HUES64 (cell line): Measurements from ENCODE around the gene FUNDC2. TPM values are rescaled to one million over a fixed set of nuclear protein-coding genes. Genes with fewer than 3 reads are reported as not detected.
A peak's percentile ranks its signal among the peaks of the same experiment; 100 is the strongest.

Experiments used
- H3K27ac ChIP-seq: 2 replicates; pipeline ENCODE4 v1.7.0; 2013; ENCODE audit warnings: low read depth, low read length, inconsistent platforms
- H3K27me3 ChIP-seq: 2 replicates; pipeline ENCODE4 v1.6.1; 2013; ENCODE audit warnings: mild to moderate bottlenecking, low read length; ENCODE audit not compliant: insufficient read depth
- H3K36me3 ChIP-seq: 2 replicates; pipeline ENCODE4 v1.6.1; 2013; ENCODE audit warnings: mild to moderate bottlenecking, low read length; ENCODE audit not compliant: insufficient read depth
- H3K4me1 ChIP-seq: 2 replicates; pipeline ENCODE4 v1.6.1; 2013; ENCODE audit warnings: mild to moderate bottlenecking, low read length, moderate library complexity; ENCODE audit not compliant: insufficient read depth
- H3K4me3 ChIP-seq: 2 replicates; pipeline ENCODE4 v1.5.1; 2013; ENCODE audit warnings: mild to moderate bottlenecking, low read length, moderate library complexity
- H3K9ac ChIP-seq: 2 replicates; pipeline ENCODE4 v1.6.1; 2013; ENCODE audit warnings: mild to moderate bottlenecking, low read depth, low read length
- H3K9me3 ChIP-seq: 2 replicates; pipeline ENCODE4 v1.6.1; 2013; ENCODE audit warnings: low read depth, low read length; ENCODE audit not compliant: insufficient read depth
- WGBS: fragments of 150-250, 120-280 bp; methylation state at CpG from one replicate; pipeline ENCODE4 v1.1.7; 2013; ENCODE audit warnings: missing lambda C conversion rate; 5-methylcytosine and 5-hydroxymethylcytosine counted together
- polyA plus RNA-seq, 2 experiments: library from polyadenylated mRNA; stranded (reverse); fragments of 50-300 nt; gene quantifications; one replicate each; pipeline ENCODE4 v1.2.3, GENCODE V29; 2013

FUNDC2 gene, protein sequence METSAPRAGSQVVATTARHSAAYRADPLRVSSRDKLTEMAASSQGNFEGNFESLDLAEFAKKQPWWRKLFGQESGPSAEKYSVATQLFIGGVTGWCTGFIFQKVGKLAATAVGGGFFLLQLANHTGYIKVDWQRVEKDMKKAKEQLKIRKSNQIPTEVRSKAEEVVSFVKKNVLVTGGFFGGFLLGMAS
- 58.2 TPM for polyA plus RNA-seq (2013, experiment 1 of 2)
- polyA plus RNA-seq (2013, experiment 2 of 2): 68.7 TPM

DNA sequence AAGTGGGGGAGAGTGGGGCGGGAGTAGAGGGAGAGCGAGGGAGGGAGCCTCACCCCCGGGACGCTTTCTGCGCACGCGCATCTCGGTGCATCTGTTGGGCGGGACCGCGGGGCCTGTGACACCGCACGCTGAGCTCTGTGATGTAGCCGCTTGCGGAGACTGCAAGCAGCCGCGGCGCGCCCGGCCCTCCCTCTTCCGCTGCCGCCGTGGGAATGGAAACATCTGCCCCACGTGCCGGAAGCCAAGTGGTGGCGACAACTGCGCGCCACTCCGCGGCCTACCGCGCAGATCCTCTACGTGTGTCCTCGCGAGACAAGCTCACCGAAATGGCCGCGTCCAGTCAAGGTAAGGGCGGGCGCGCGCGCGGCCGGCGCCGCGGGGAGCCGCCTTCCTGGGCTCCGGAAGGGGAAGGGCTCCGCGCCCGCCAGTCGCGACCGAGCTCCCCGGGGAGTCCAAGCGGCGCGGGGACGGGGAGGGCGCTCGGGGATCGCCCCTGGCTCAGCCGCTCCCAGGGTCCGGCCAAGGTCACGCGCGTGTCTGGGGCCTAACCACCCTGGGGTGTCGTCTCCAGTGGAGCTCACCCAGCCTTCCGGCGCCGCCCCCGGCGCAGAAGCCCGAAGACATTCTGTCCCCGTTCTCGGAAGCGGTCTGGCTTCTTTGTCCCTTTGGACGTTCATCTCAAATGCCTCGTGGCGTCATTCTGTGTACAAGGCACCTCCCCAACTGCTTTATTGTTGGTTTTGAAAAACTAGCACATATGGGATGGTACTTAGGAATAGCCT is at the start of gene FUNDC2:
TSS of gene FUNDC2 (plus strand) at position 118 of the 782 bp plus-strand sequence. CDS start at position 213, 95 bp downstream.
- Histone ChIP-seq H3K9me3 (no peaks in the 10 kb centered on the region), H3K36me3 (no peaks in the 10 kb centered on the region), H3K9ac (peak within 1 kb of the TSS; percentile 98), H3K27ac (peak within 1 kb of the TSS; percentile 95), H3K27me3 (no peaks in the 10 kb centered on the region), H3K4me1 (peaks cover 5% of the 10 kb centered on the region; the same call in 1 of the 2 replicates), H3K4me3 (peak within 1 kb of the TSS; percentile 70)
- under 1% methylated on average over 81 of the region's 82 CpGs for WGBS

DNA sequence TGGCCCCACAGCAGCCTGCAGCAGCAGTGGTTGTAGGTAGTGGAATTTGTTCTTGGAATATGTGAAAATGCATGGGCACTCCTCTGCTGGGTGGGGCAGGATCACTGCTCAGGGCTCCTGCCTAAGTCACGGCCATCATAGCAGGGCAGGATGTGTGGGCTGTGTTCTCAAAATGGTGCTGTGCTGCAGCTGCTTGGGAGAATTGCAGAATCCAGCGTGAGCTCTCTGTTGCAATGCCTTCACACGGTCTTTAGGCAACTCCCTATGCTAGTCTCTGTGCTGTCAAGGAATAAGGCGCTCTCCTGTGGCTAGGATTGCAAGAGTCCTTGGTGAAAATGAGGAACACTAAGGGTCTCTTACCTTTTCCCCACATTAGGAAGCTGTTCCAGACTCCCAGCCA is 47.0 kb upstream of the FUNDC2 start:
- no peaks in the 10 kb centered on the region for H3K27me3 ChIP-seq
- H3K36me3 ChIP-seq: no peaks in the 10 kb centered on the region
- H3K4me1 ChIP-seq: no peaks in the 10 kb centered on the region
- no peaks in the 10 kb centered on the region for H3K9me3 ChIP-seq
- 80% methylated on average over 4 of the region's 4 CpGs for WGBS
- H3K9ac ChIP-seq: no peak overlapping the region
- no peak overlapping the region for H3K4me3 ChIP-seq
- H3K27ac ChIP-seq: no peak overlapping the region

DNA sequence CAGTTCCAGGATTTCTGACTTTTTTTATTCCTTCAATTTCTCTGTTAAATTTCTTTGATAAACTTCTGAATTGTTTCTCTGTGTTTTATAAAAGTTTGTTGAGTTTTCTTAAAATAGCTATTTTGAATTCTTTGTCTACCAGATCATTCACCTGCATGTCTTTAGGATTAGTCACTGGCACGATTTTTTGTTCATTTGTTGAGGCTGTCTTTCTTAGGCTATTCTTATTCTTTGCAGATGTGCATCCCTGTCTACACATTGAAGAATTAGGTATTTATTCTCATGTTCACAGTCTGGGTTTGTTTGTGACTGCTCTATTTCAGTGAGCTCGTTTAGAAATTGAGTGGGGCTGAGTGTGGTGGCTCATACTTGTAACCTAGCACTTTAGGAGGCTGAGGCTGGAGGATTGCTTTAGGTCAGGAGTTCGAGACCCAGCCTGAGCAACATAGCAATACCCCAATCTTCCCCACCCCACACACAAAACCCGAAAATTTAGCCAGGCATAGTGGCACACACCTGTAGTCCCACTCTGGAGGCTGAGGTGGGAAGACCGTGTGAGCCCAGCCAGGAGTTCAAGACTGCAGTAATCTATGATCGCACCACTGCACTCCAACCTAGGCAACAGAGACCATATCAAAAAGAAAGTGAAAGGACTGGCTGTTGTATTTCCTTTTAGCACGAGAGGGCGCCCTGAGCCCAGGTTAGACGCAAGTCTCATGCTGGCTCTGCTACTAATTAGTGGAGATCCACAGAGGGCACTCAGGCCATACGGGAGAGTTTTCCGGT is 46.1 kb upstream of the FUNDC2 start:
- no peak overlapping the region for H3K4me3 ChIP-seq
- no peak overlapping the region for H3K9ac ChIP-seq
- H3K9me3 ChIP-seq: no peaks in the 10 kb centered on the region
- 21% methylated on average over 10 of the region's 11 CpGs for WGBS
- H3K27ac ChIP-seq: no peak overlapping the region
- H3K27me3 ChIP-seq: no peaks in the 10 kb centered on the region
- H3K4me1 ChIP-seq: no peaks in the 10 kb centered on the region
- H3K36me3 ChIP-seq: no peaks in the 10 kb centered on the region

DNA sequence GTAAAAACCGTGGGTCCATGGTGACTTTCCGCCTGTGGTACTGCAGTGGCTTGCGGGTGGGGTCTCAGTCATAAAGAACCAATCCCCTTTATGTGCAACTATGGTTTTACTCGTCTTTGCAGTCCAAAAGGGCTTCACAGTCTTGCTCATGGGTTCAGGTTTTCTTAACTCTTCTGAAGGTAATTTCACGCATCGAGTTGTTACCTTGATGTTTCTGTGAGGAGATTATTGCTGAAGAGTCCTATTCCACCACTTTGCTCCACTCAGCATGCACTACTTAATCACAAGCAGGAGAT is 45.6 kb upstream of the FUNDC2 start:
- Histone ChIP-seq H3K4me3 (no peak overlapping the region), H3K9ac (no peak overlapping the region), H3K4me1 (no peaks in the 10 kb centered on the region), H3K27me3 (no peaks in the 10 kb centered on the region), H3K9me3 (no peaks in the 10 kb centered on the region), H3K27ac (no peak overlapping the region), H3K36me3 (no peaks in the 10 kb centered on the region)
- WGBS: 34% methylated on average over 4 of the region's 6 CpGs

DNA sequence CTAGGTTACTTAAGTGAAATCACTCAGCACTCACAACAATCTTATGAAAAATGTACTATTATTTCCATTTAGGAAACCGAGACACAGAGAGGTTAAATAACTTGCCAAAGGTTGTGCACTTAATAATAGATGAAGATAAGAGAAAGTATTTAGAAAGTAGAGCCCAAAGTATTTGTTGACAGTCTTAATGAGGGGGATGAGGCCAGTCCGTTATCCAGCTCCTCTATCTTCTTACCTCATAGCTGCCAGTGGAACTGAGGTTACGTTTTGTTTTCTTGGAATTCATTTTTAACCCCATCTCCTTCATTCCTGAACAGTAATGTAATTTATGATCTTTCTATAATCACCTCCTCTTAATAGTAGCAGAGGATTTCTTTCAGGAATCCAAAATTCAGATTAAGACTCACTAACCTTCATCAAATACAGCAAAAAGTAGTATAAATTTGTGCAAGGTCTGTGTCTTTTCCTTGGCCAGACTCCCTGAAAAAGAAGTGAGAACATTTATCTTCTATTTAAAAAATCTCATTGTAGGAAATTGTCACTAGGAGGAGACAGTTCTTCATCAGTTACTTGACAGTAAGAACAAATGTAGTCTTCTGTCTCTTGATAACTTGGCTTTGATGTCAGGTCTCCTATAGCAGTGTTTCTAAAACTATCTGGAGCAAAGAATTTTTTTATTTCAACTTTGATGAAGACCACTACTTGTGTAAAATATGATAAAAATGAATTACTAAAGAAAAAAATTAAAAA is 39.6 kb upstream of the FUNDC2 start:
- Histone ChIP-seq H3K9ac (no peak overlapping the region), H3K36me3 (no peaks in the 10 kb centered on the region), H3K4me1 (no peaks in the 10 kb centered on the region), H3K27me3 (no peaks in the 10 kb centered on the region), H3K9me3 (no peaks in the 10 kb centered on the region), H3K27ac (no peak overlapping the region), H3K4me3 (no peak overlapping the region)
- WGBS: 88% methylated on average over 1 of the region's 3 CpGs

DNA sequence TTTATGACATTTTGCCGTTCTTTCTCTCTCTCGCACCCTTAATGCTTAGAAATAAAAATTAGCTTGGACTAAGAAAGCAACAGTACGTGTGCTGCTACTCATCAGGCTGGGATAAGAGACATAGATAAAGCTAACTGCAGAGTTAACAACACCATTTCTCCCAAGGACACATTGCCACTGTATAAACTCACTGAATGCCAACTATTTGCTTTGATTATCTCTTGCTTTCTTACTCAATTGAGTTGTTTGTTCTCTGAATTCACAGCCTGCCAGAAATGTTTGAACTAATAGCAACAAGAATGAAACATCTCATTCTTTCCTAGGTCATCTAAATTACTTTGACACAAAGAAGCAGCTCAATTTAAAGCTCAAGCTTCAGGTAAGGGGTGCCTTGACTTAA is 38.7 kb upstream of the FUNDC2 start:
- Histone ChIP-seq H3K27me3 (no peaks in the 10 kb centered on the region), H3K9ac (no peak overlapping the region), H3K9me3 (no peaks in the 10 kb centered on the region), H3K27ac (no peak overlapping the region), H3K36me3 (no peaks in the 10 kb centered on the region), H3K4me1 (no peaks in the 10 kb centered on the region), H3K4me3 (no peak overlapping the region)
- 89% methylated on average over 3 of the region's 3 CpGs for WGBS

DNA sequence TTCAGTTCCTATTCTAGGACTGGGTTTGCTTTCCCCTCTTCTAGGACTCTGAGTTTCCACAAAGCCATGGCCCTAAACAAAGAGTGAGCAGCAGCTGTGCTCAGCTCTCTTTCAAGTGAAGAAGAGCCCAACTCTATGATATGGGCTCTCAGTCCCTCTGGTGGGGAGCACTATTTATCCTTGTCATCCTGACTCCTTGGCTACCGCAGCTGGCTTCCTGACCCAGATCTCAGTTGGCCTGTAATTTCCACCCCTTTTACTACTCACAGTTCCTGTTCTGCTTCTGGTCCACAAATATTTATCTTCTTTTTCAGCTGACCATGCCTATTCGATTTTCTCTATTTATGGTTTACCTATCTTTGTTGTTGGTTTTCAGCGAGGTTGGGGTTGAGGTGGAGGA is 37.9 kb upstream of the FUNDC2 start:
- H3K4me3 ChIP-seq: no peak overlapping the region
- H3K36me3 ChIP-seq: no peaks in the 10 kb centered on the region
- H3K9me3 ChIP-seq: no peaks in the 10 kb centered on the region
- H3K27ac ChIP-seq: no peak overlapping the region
- no peaks in the 10 kb centered on the region for H3K27me3 ChIP-seq
- WGBS: 75% methylated on average over 1 of the region's 3 CpGs
- no peaks in the 10 kb centered on the region for H3K4me1 ChIP-seq
- no peak overlapping the region for H3K9ac ChIP-seq

DNA sequence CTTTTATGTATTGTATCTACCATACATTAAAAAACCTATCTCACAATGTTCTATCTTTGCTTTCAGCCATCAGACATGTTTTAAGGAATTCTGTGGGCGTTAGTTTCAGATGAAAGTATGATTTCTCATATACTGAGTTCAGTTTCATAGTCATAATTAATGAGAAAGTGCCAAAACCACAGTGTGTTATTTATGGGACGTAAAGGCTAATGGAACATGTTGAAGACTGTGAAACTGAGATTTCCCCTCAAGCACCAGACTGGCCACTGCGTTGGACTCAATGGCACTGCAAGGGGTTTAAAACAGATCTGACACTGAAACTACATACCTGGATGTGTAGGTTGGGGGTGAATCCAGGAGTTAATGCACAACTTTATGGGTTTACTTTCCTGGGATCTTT is 36.1 kb upstream of the FUNDC2 start:
- no peaks in the 10 kb centered on the region for H3K9me3 ChIP-seq
- H3K4me3 ChIP-seq: no peak overlapping the region
- no peaks in the 10 kb centered on the region for H3K4me1 ChIP-seq
- H3K9ac ChIP-seq: no peak overlapping the region
- H3K27ac ChIP-seq: no peak overlapping the region
- no peaks in the 10 kb centered on the region for H3K27me3 ChIP-seq
- H3K36me3 ChIP-seq: no peaks in the 10 kb centered on the region
- WGBS: 96% methylated on average over 2 of the region's 3 CpGs

DNA sequence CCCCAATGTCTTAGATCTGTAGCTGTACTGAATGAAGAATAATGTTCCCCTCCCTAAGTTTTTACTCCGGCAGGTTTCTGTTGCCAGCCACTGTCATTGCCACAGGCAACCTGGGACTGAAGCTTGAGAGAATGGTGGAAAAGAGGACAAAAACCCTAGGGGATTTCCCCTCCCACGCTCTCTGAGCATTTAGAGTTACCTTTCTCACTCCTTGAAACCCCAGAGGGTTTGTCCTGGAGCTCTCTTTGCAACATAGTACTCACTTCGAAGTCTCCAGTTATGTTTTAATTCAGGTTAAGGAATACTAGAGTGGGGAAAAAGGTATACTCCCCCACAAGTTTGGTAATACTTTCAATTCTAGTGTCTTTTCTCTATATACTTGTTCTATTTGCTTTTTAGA is 35.6 kb upstream of the FUNDC2 start:
- Histone ChIP-seq H3K9ac (no peak overlapping the region), H3K36me3 (no peaks in the 10 kb centered on the region), H3K9me3 (no peaks in the 10 kb centered on the region), H3K27me3 (no peaks in the 10 kb centered on the region), H3K4me3 (no peak overlapping the region), H3K27ac (no peak overlapping the region), H3K4me1 (no peaks in the 10 kb centered on the region)
- WGBS: 80% methylated on average over 1 of the region's 3 CpGs

DNA sequence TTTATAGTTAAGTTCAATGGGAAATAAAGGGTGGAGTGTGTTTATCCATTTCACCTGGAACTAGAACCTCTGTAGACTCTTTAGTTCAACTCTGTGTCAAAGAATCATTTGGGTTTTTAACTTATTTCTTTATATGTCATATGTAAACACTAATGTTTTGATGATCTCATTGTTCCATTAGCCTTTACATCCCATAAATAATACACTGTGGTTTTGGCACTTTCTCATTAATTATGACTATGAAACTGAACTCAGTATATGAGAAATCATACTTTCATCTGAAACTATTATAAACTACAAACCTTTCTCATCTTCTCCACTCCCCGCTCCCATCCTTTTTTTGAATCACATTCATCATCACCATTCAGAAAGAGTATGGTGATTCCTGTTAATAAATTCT is 35.2 kb upstream of the FUNDC2 start:
- H3K27ac ChIP-seq: no peak overlapping the region
- H3K36me3 ChIP-seq: no peaks in the 10 kb centered on the region
- H3K27me3 ChIP-seq: no peaks in the 10 kb centered on the region
- H3K9me3 ChIP-seq: no peaks in the 10 kb centered on the region
- H3K4me1 ChIP-seq: no peaks in the 10 kb centered on the region
- no peak overlapping the region for H3K4me3 ChIP-seq
- 71% methylated on average over 1 of the region's 1 CpG for WGBS
- no peak overlapping the region for H3K9ac ChIP-seq
